ENCODE data around the gene NUMB. TPM values are rescaled to one million over a fixed set of nuclear protein-coding genes. Genes with fewer than 3 reads are reported as not detected.

Gene NUMB
- total and polyA plus RNA-seq, 2 donors (not counting 3 experiments of a cell fraction or from before 2014, with no cell fraction given), result 128 to 164 TPM

- dilution Hi-C loops (cut with MboI; ENCODE audit: extremely low pct_ligation_motif_present, low sequenced_read_pairs) (no loop called here), intact Hi-C loops (cut with micrococcal nuclease) (no loop called here)
- Histone ChIP-seq H3K4me2 (ENCODE audit: insufficient read depth, low read length) (no peak overlapping the region), H3K36me3 (ENCODE audit: control insufficient read depth in 2 of 2, extremely low read depth in 1 of 2, insufficient read depth in 2 of 2, low read length in 2 of 2) (no peaks in the 10 kb centered on the region), H3K27ac (ENCODE audit: insufficient read depth, low read depth, low read length) (no peak overlapping the region), H3K79me2 (ENCODE audit: control insufficient read depth, insufficient read depth, low read length) (no peaks in the 10 kb centered on the region), H3K9me3 (replicated peaks; ENCODE audit: control insufficient read depth, insufficient read depth, low read length) (no peaks in the 10 kb centered on the region), H3K9me1 (replicated peaks; ENCODE audit: control insufficient read depth, extremely low read depth, insufficient read depth, low read length) (no peaks in the 10 kb centered on the region), H4K20me1 (replicated peaks; ENCODE audit: control insufficient read depth, extremely low read depth, insufficient read depth, low read length) (no peaks in the 10 kb centered on the region), H3K4me1 (ENCODE audit: control insufficient read depth, extremely low read depth, insufficient read depth, low read length) (peaks cover 29% of the 10 kb centered on the region), H3K9ac (replicated peaks; ENCODE audit: extremely low read depth, insufficient read depth, low read length) (no peak overlapping the region), H3K27me3 (ENCODE audit: control insufficient read depth in 2 of 2, insufficient read depth in 2 of 2, low read length in 2 of 2) (peaks cover 5 to 6% of the 10 kb centered on the region in 2 experiments), H3K4me3 (replicated peaks in 1 of 3; ENCODE audit: insufficient read depth in 1 of 3, low read depth in 1 of 3, low read length in 3 of 3) (no peak overlapping the region), H2AFZ (ENCODE audit: low read depth, low read length) (no peak overlapping the region)
- no peak for DNase-seq (ENCODE audit: low read depth, low spot score)
- CTCF ChIA-PET, result interaction anchor here (1.3 kb wide), 1 partner anchor 17 kb away, joined by 3 read pairs; no protein-coding TSS in a partner anchor
- TF ChIP-seq JUN (IDR thresholded peaks at IDR 0.05; ENCODE audit: borderline replicate concordance, insufficient read depth, insufficient read length, low read depth) (no peak), CTCF (IDR thresholded peaks at IDR 0.05; ENCODE audit: extremely low read depth in 1 of 2, insufficient read depth in 1 of 2, low read depth in 1 of 2, low read length in 2 of 2) (no peak), GATA2 (IDR thresholded peaks at IDR 0.05; ENCODE audit: insufficient read depth, insufficient read length, low read depth, low read length) (no peak), MAX (IDR thresholded peaks at IDR 0.05; ENCODE audit: insufficient read depth, insufficient read length) (no peak), POLR2A (IDR thresholded peaks at IDR 0.05; ENCODE audit: low read depth, low read length) (no peak), EZH2 (IDR thresholded peaks at IDR 0.05; ENCODE audit: borderline replicate concordance, low read depth, low read length, severe bottlenecking) (no peak), POLR2AphosphoS5 (IDR thresholded peaks at IDR 0.05; ENCODE audit: insufficient read depth, low read depth, low read length) (no peak), MYC (IDR thresholded peaks at IDR 0.05; ENCODE audit: low read depth, low read length) (no peak), FOS (IDR thresholded peaks at IDR 0.05; ENCODE audit: borderline replicate concordance, insufficient read depth, low read length) (no peak)
- no TSS peak for BruUV-seq (replicated peaks)
- POLR2A ChIA-PET, result no interaction called here
- no peak for FAIRE-seq
Measured at GRCh38 chr14:73233564-73233963, 224.8 kb downstream of the NUMB start.

All from endothelial cell of umbilical vein (primary cell).